Adrenal gland (tissue), 12 donors: ENCODE measurements around the gene MRGPRF. TPM values are rescaled to one million over a fixed set of nuclear protein-coding genes. Genes with fewer than 3 reads are reported as not detected.

Source experiments
- DNase-seq, 7 donors: peaks; one replicate each; pipeline ENCODE4 v3.0.0-alpha.2; 2019 to 2020
- H3K27ac ChIP-seq, 5 donors: fragments of 200-600 bp; sonication (generic) in 4 of 5; 1 replicate in 3 of 5; 2 replicates in 2 of 5; pipeline versions ENCODE4 v1.5.1 to v1.8.0; 2016 to 2020; ENCODE audit warnings: mild to moderate bottlenecking in 1 of 5
- H3K27me3 ChIP-seq: fragments of 200-600 bp; 2 replicates; pipeline ENCODE4 v1.8.0; 2021
- H3K36me3 ChIP-seq, 2 donors: fragments of 200-600 bp; replicated peaks in 1 of 2; 1 replicate in 1 of 2; 2 replicates in 1 of 2; pipeline versions ENCODE4 v1.5.1 to v1.8.0; 2018 to 2022
- H3K4me1 ChIP-seq, 2 donors: fragments of 200-600 bp; replicated peaks in 1 of 2; 1 replicate in 1 of 2; 2 replicates in 1 of 2; pipeline versions ENCODE4 v1.5.1 to v1.8.0; 2018 to 2021
- H3K4me3 ChIP-seq, 4 donors: fragments of 200-600 bp; sonication (generic) in 3 of 4; one replicate each; pipeline ENCODE4 v1.5.1; 2016 to 2018
- H3K9me3 ChIP-seq, 3 donors: fragments of 200-600 bp; sonication (generic) in 1 of 3; replicated peaks in 1 of 3; 1 replicate in 2 of 3; 2 replicates in 1 of 3; pipeline versions ENCODE4 v1.5.1 to v1.8.0; 2016 to 2021
- CTCF ChIP-seq, 6 experiments: fragments of 450-650 bp in 4 of 6; fragments of 200-600 bp in 2 of 6; sonication (generic) in 1 of 6; IDR thresholded peaks; 1 replicate in 5 of 6; 2 replicates in 1 of 6; pipeline versions ENCODE4 v1.5.1 to v1.8.0; 2016 to 2021; ENCODE audit warnings: antibody characterized with exemption in 6 of 6, mild to moderate bottlenecking in 2 of 6, moderate library complexity in 1 of 6
- POLR2A ChIP-seq, 2 donors: fragments of 450-650 bp; IDR thresholded peaks; one replicate each; pipeline ENCODE4 v1.6.1; 2017; ENCODE audit warnings: antibody characterized with exemption in 2 of 2, mild to moderate bottlenecking in 2 of 2, moderate library complexity in 1 of 2
- WGBS, 4 donors: extraction: QIAGEN DNeasy Blood & Tissue Kit in 2 of 4; methylation state at CpG; one replicate each; pipeline versions ENCODE4 v1.1.5 to v1.1.7; 2013 to 2017; 5-methylcytosine and 5-hydroxymethylcytosine counted together
- intact Hi-C, 2 donors: fragments of 100-400 bp; cut with DNase I; formaldehyde crosslinking; loops; one replicate each; pipeline versions ENCODE4 v1.14.1 to v1.15.0; 2022 to 2023
- polyA plus RNA-seq, 3 donors: library from polyadenylated mRNA; stranded (reverse); fragments of 200-250 nt in 2 of 3; fragments of 350-450 nt in 1 of 3; fragmentation: Illumina TruSeq in 1 of 3; extraction: RNeasy Lipid Tissue Mini Kit (QIAGEN cat#74804) in 1 of 3; gene quantifications; one replicate each; pipeline ENCODE4 v1.2.3, GENCODE V29; 2013 to 2014
- total RNA-seq, 9 donors: library from RNA; depleted of rRNA in 4 of 9; stranded (reverse); fragments of >200 nt in 4 of 9; fragments of 120-200 nt in 1 of 9; fragmentation: NEBNext Ultra II Directional in 1 of 9; extraction: Animal tissue kit (Norgen Biotek cat#: 25700) in 1 of 9; gene quantifications; one replicate each; pipeline versions ENCODE4 v1.1.0 to v1.2.4, GENCODE V29; 2013 to 2023
- donor health status: healthy with polysubstance abuse.
- donor health status: Bipolar disorder and iron deficiency.
- donor health status: DM: yes; HTN: yes; CAD: no.
- donor health status: DM: no; HTN: no; CAD: no.
- donor health status: DM: no; HTN: no; CAD: no.
- donor health status: DM: yes; HTN: yes; CAD: no.

The MRGPRF gene
- total and polyA plus RNA-seq, 12 donors = 0.33 to 14.6 (median 4.3) TPM

- H3K36me3 ChIP-seq = peaks cover 0 to 9% of the 10 kb centered on the region in 2 donors
- intact Hi-C loops = no loop called here
- no peaks in the 10 kb centered on the region for H3K9me3 ChIP-seq
- H3K27ac ChIP-seq = no peak overlapping the region
- 87 to 96% (median 89%) methylated on average over 10 to 14 of the region's 14 CpGs for WGBS, 4 donors
- H3K4me3 ChIP-seq = no peak overlapping the region
- H3K4me1 ChIP-seq = no peaks in the 10 kb centered on the region
- no peak for DNase-seq
- H3K27me3 ChIP-seq = no peaks in the 10 kb centered on the region
- TF ChIP-seq CTCF (IDR thresholded peaks at IDR 0.05) = no peak
- no peak for TF ChIP-seq POLR2A (IDR thresholded peaks at IDR 0.05)
These were observed 44.8 kb upstream of the MRGPRF start for GRCh38 chr11:69057801-69058200.

GRCh38 chr11:69057236-69057635, 44.2 kb upstream of the MRGPRF start:
- H3K9me3 ChIP-seq = no peaks in the 10 kb centered on the region
- WGBS, 4 donors = 92 to 98% (median 94%) methylated on average over 9 to 15 of the region's 15 CpGs
- H3K27me3 ChIP-seq = no peaks in the 10 kb centered on the region
- intact Hi-C loops = no loop called here
- DNase-seq = no peak
- H3K27ac ChIP-seq = no peak overlapping the region
- H3K4me3 ChIP-seq = no peak overlapping the region
- H3K4me1 ChIP-seq = peaks cover 0 to 6% of the 10 kb centered on the region in 2 donors
- no peak for TF ChIP-seq POLR2A (IDR thresholded peaks at IDR 0.05)
- no peak for TF ChIP-seq CTCF (IDR thresholded peaks at IDR 0.05)
- peaks cover 0 to 6% of the 10 kb centered on the region in 2 donors for H3K36me3 ChIP-seq

GRCh38 chr11:69055598-69056516, 42.8 kb upstream of the MRGPRF start:
- TF ChIP-seq CTCF (IDR thresholded peaks at IDR 0.05) (no peak), POLR2A (IDR thresholded peaks at IDR 0.05) (no peak)
- Histone ChIP-seq H3K27me3 (no peaks in the 10 kb centered on the region), H3K4me3 (no peak overlapping the region), H3K4me1 (peaks cover 0 to 19% of the 10 kb centered on the region in 2 donors), H3K36me3 (peaks cover 0 to 6% of the 10 kb centered on the region in 2 donors), H3K27ac (no peak overlapping the region), H3K9me3 (no peaks in the 10 kb centered on the region)
- intact Hi-C loops = no loop called here
- peak in 3 of 7 donors; percentile 41 to 48 (median 46) for DNase-seq
- 73 to 87% (median 78%) methylated on average over 18 to 22 of the region's 22 CpGs for WGBS, 4 donors

- no peak for TF ChIP-seq POLR2A (IDR thresholded peaks at IDR 0.05)
- TF ChIP-seq CTCF (IDR thresholded peaks at IDR 0.05) = no peak
- intact Hi-C loops = no loop called here
- H3K27ac ChIP-seq = no peak overlapping the region
- 90 to 97% (median 95%) methylated on average over 21 of the region's 21 CpGs for WGBS, 4 donors
- H3K27me3 ChIP-seq = no peaks in the 10 kb centered on the region
- no peak for DNase-seq
- H3K4me3 ChIP-seq = no peak overlapping the region
- no peaks in the 10 kb centered on the region for H3K9me3 ChIP-seq
- H3K36me3 ChIP-seq = peaks cover 0 to 6% of the 10 kb centered on the region in 2 donors
- peaks cover 0 to 26% of the 10 kb centered on the region in 2 donors for H3K4me1 ChIP-seq
These were observed 42.2 kb upstream of the MRGPRF start for GRCh38 chr11:69055212-69055586.
